ENCODE measurements around the gene ATP1A2. TPM values are rescaled to one million over a fixed set of nuclear protein-coding genes. Genes with fewer than 3 reads are reported as not detected.

Gene ATP1A2
- total RNA-seq, 4 donors from 2014 or later: 1.1 to 5.8 (median 5.0) TPM

- intact Hi-C loops (cut with DNase I; ENCODE audit: low total_unique reads): no loop called here
- DNase-seq (ENCODE audit: low spot score in 2 of 2): peak; percentile 53 to 95
- WGBS, 2 donors: 2 to 3% methylated on average over 43 to 44 of the region's 46 CpGs
- TF ChIP-seq CTCF (IDR thresholded peaks at IDR 0.05): no peak
- H3K4me3 ChIP-seq (ENCODE audit: low read depth, poor library complexity, severe bottlenecking): peak overlapping the region; percentile 4
Observed at GRCh38 chr1:160070243-160071163, 45.1 kb upstream of the ATP1A2 start.

- TF ChIP-seq CTCF (IDR thresholded peaks at IDR 0.05) (no peak), POLR2A (IDR thresholded peaks at IDR 0.05) (no peak)
- no peak overlapping the region for H3K4me3 ChIP-seq (ENCODE audit: low read depth, poor library complexity, severe bottlenecking)
- WGBS, 2 donors: 87 to 89% methylated on average over 5 of the region's 5 CpGs
- no peak for DNase-seq (ENCODE audit: low spot score in 2 of 2)
- intact Hi-C loops (cut with DNase I; ENCODE audit: low total_unique reads): no loop called here
Observed at GRCh38 chr1:160071289-160071688, 44.3 kb upstream of the ATP1A2 start.

- no peak overlapping the region for H3K4me3 ChIP-seq (ENCODE audit: low read depth, poor library complexity, severe bottlenecking)
- intact Hi-C loops (cut with DNase I; ENCODE audit: low total_unique reads): no loop called here
- DNase-seq (ENCODE audit: low spot score in 2 of 2): no peak
- TF ChIP-seq POLR2A (IDR thresholded peaks at IDR 0.05): no peak
- 65 to 72% methylated on average over 4 of the region's 4 CpGs for WGBS, 2 donors
Observed at GRCh38 chr1:160074865-160075264, 40.7 kb upstream of the ATP1A2 start.

GRCh38 chr1:160075836-160076235, 39.7 kb upstream of the ATP1A2 start:
- intact Hi-C loops (cut with DNase I; ENCODE audit: low total_unique reads): no loop called here

GRCh38 chr1:160076295-160076694, 39.3 kb upstream of the ATP1A2 start:
- intact Hi-C loops (cut with DNase I; ENCODE audit: low total_unique reads): no loop called here
- DNase-seq (ENCODE audit: low spot score in 2 of 2): no peak
- H3K4me3 ChIP-seq (ENCODE audit: low read depth, poor library complexity, severe bottlenecking): no peak overlapping the region
- 85% methylated on average over 3 of the region's 3 CpGs for WGBS, 2 donors
- TF ChIP-seq CTCF (IDR thresholded peaks at IDR 0.05) (no peak), POLR2A (IDR thresholded peaks at IDR 0.05) (no peak)

More at GRCh38 chr1:160075836-160076235, 39.7 kb upstream of the ATP1A2 start:
- TF ChIP-seq CTCF (IDR thresholded peaks at IDR 0.05) (no peak), POLR2A (IDR thresholded peaks at IDR 0.05) (no peak)
- H3K4me3 ChIP-seq (ENCODE audit: low read depth, poor library complexity, severe bottlenecking): no peak overlapping the region
- 47 to 54% methylated on average over 2 of the region's 2 CpGs for WGBS, 2 donors
- no peak for DNase-seq (ENCODE audit: low spot score in 2 of 2)

- no peak for TF ChIP-seq CTCF (IDR thresholded peaks at IDR 0.05)
- TF ChIP-seq POLR2A (IDR thresholded peaks at IDR 0.05): no peak
- no peak for DNase-seq (ENCODE audit: low spot score in 2 of 2)
- no peak overlapping the region for H3K4me3 ChIP-seq (ENCODE audit: low read depth, poor library complexity, severe bottlenecking)
- intact Hi-C loops (cut with DNase I; ENCODE audit: low total_unique reads): no loop called here
Observed at GRCh38 chr1:160077486-160077885, 38.1 kb upstream of the ATP1A2 start.
